NCI-H1105 (cell line): ENCODE data around the gene KRT16.
A peak's percentile ranks its signal among the peaks of the same experiment; 100 is the strongest.
"Not testable (repeated sequence)": the region's sequence is repeated elsewhere in the genome, so short reads cannot be mapped to it uniquely, and the experiment has no call there.

Experiments used
- DNase-seq: peaks from one replicate; lab custom pipeline; 2025; lab: John Stamatoyannopoulos, UW

Gene KRT16

GRCh38 chr17:41612376-41613160 lies at the start of gene KRT16:
TSS of gene KRT16 (minus strand) at chr17:41612767. CDS start at chr17:41612688, 79 bp downstream.
- not testable (repeated sequence) for DNase-seq

GRCh38 chr17:41660221-41660711 lies 47.7 kb upstream of the KRT16 start:
- DNase-seq: no peak

- no peak for DNase-seq
These were observed 47.1 kb upstream of the KRT16 start for GRCh38 chr17:41659427-41660212.

GRCh38 chr17:41658846-41659245 lies 46.3 kb upstream of the KRT16 start:
- no peak for DNase-seq

GRCh38 chr17:41657936-41658335 lies 45.4 kb upstream of the KRT16 start:
- DNase-seq: no peak

- no peak for DNase-seq
These were observed 44.7 kb upstream of the KRT16 start for GRCh38 chr17:41657176-41657754.

GRCh38 chr17:41656249-41657023 lies 43.9 kb upstream of the KRT16 start:
- no peak for DNase-seq

- peak; percentile 68 for DNase-seq
These were observed 43.1 kb upstream of the KRT16 start for GRCh38 chr17:41655611-41656111.

- no peak for DNase-seq
These were observed 42.4 kb upstream of the KRT16 start for GRCh38 chr17:41654678-41655607.

GRCh38 chr17:41653892-41654677 lies 41.5 kb upstream of the KRT16 start:
- DNase-seq: peak; percentile 30

- no peak for DNase-seq
These were observed 40.9 kb upstream of the KRT16 start for GRCh38 chr17:41653421-41653820.

GRCh38 chr17:41652461-41652970 lies 39.9 kb upstream of the KRT16 start:
- no peak for DNase-seq

GRCh38 chr17:41651625-41652460 lies 39.3 kb upstream of the KRT16 start:
- no peak for DNase-seq

GRCh38 chr17:41650794-41651624 lies 38.4 kb upstream of the KRT16 start:
- DNase-seq: no peak

GRCh38 chr17:41649923-41650519 lies 37.5 kb upstream of the KRT16 start:
- no peak for DNase-seq

GRCh38 chr17:41648411-41649195 lies 36.0 kb upstream of the KRT16 start:
- DNase-seq: peak; percentile 46
